COR-L47 (cell line): Measurements from ENCODE around the gene ZBTB2.
"Not testable (repeated sequence)": the region's sequence is repeated elsewhere in the genome, so short reads cannot be mapped to it uniquely, and the experiment has no call there.

Experiments
- DNase-seq: peaks from one replicate; lab custom pipeline; 2025; lab: John Stamatoyannopoulos, UW

Gene ZBTB2

DNA sequence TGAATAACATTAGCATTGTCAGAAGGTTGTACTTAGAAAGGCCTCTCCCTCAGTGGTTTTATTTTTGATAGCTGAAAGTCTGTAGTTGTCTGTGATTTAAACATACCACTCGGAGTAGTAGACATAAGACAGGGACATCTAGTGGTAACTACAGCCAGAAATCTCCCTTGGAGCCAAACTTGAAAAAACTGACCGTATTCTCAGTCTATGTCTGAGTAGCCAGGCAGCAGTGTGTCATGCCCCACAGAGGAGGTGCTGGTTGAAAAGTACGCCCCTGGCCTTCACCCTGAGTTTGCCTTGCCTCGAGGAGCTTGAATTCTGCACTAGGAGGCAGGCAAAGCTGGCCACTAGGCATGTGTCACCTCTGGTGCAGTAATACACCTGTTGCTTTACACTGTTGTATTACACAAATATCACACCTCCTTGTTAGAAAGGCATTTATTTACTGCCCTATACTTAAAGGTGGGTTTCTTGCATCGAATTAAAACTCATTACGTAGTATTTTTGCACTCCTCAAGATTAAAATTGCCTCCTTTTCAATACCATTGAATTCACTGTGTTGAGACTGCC lies 20.8 kb downstream of the ZBTB2 start:
- no peak for DNase-seq

DNA sequence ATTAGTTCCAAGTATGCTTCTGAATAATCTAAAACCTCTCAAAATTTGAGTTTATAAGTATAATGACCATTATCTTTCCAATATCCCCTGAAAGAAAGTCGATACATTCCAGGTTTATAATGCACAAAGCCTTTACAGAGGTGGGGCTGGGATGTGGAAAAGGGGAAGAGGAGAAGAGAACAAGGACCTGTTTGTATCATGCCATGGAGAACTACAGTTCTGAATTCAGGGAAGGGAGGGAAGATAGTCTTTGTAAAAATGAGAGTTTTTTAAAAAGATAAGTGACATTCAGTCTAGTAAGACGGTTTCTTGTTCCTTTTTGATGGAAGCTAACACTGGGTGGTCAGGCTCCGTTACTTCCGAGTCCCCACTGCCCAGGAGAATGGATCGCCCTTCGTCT lies 26.1 kb downstream of the ZBTB2 start:
- DNase-seq: no peak

DNA sequence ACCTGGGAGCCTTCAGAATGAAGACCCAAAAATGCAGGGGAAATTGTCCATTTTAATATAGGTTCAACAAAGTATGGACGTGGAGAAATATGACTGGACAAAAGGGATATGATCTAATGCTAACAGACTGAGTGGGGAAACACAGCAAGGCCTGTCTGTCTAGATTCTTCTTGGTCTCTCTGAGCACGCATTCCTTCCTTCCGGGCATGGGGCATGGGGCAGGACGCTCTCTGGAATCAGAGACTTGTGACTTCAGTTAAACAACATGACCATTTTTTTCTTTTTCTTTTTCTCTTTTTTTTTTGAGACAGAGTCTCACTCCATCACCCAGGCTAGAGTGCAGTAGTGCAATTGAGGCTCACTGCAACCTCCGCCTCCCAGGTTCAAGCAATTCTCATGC lies 31.9 kb downstream of the ZBTB2 start:
- DNase-seq: no peak

DNA sequence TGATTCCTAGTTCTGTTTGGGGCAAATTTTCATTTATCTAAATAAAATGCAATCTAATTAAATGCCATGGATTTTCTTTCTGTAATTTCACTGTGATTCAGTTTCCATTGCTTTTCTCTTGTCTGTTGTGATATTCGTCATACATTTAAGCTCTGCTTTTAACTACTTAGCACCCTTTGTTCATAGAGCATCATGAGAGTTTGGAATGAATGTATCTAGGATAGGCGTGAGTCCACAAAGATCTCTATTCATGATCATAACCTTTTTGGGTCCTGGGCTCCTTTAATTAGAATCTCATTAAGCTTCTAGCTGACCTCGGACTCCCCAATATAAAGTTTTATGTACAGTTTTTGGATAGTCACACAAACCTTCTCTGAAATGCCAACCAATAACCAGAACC lies 32.9 kb downstream of the ZBTB2 start:
- DNase-seq: no peak

DNA sequence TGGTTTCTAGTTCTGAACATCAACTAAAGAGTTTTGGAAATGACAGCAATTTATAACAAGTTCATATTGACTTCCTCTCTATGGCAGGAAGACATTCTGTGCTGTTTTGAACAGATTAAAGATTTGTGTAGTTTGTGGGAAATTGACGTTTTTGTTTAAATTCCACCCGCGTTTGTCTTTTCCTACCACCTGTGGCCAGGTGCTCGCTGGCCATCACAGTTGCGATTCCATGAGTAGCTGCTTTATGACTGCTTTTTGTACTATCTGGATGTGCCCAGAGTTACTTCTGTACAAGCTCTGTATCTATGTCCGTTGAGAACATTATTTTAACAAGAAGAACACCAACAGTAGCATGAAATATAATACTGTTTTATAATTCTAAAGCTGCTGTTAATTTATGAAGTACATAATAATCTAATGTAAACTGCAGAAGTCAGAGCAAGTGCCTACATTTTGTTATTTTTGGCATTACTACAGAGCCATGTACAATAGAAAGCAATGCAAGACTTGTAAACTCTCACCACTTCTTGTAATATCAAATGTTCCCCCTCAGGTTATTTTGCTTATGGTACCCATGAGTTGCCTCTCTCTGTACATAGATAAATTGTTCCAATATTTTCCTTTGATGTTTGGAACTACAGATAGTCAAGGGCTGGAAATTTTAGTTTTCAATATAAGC lies 33.5 kb downstream of the ZBTB2 start:
- no peak for DNase-seq

DNA sequence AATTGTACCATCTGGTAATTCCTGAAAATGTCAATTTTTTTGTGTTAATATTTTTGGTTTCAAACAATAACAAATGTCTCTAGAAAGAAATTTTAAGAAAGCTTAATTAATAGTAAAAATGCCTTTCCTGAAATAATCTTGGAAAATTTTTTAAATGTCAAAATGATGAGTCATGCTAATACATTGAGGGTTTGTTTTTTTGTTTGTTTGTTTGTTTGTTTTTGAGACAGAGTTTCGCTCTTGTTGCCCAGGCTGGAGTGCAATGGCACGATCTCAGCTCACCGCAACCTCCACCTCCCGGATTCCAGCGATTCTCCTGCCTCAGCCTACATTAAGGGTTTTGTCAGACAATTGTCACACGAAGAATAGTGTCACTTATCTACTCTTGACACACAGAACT lies 34.4 kb downstream of the ZBTB2 start:
- DNase-seq: not testable (repeated sequence)

DNA sequence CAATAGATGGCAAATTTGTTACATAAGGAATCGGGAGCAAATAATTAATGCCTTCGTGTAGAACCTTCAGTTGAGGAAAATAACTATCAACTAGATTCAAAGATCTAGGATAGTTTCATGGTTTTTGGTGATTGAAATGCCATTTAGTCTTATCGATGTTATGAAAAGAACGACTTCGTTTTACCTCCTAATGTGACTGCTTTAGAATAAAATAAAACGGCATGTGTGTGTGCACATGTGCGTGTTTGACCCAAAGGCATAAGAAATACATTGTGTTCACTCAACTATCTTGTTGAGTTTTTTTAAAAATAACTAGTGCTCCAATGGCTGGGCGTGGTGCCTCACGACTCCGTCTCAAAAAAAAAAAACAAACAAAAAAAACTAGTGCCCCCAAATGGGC lies 37.6 kb downstream of the ZBTB2 start:
- DNase-seq: no peak

DNA sequence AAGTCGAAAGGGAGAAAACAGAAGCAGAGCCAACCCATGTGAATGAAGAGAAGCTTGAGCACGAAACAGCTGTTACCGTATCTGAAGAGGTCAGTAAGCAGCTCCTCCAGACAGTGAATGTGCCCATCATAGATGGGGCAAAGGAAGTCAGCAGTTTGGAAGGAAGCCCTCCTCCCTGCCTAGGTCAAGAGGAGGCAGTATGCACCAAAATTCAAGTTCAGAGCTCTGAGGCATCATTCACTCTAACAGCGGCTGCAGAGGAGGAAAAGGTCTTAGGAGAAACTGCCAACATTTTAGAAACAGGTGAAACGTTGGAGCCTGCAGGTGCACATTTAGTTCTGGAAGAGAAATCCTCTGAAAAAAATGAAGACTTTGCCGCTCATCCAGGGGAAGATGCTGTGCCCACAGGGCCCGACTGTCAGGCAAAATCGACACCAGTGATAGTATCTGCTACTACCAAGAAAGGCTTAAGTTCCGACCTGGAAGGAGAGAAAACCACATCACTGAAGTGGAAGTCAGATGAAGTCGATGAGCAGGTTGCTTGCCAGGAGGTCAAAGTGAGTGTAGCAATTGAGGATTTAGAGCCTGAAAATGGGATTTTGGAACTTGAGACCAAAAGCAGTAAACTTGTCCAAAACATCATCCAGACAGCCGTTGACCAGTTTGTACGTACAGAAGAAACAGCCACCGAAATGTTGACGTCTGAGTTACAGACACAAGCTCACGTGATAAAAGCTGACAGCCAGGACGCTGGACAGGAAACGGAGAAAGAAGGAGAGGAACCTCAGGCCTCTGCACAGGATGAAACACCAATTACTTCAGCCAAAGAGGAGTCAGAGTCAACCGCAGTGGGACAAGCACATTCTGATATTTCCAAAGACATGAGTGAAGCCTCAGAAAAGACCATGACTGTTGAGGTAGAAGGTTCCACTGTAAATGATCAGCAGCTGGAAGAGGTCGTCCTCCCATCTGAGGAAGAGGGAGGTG lies 38.7 kb downstream of the ZBTB2 start:
- no peak for DNase-seq

DNA sequence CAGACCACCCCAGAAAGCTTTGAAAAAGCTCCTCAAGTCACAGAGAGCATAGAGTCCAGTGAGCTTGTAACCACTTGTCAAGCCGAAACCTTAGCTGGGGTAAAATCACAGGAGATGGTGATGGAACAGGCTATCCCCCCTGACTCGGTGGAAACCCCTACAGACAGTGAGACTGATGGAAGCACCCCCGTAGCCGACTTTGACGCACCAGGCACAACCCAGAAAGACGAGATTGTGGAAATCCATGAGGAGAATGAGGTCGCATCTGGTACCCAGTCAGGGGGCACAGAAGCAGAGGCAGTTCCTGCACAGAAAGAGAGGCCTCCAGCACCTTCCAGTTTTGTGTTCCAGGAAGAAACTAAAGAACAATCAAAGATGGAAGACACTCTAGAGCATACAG lies 39.6 kb downstream of the ZBTB2 start:
- DNase-seq: no peak

DNA sequence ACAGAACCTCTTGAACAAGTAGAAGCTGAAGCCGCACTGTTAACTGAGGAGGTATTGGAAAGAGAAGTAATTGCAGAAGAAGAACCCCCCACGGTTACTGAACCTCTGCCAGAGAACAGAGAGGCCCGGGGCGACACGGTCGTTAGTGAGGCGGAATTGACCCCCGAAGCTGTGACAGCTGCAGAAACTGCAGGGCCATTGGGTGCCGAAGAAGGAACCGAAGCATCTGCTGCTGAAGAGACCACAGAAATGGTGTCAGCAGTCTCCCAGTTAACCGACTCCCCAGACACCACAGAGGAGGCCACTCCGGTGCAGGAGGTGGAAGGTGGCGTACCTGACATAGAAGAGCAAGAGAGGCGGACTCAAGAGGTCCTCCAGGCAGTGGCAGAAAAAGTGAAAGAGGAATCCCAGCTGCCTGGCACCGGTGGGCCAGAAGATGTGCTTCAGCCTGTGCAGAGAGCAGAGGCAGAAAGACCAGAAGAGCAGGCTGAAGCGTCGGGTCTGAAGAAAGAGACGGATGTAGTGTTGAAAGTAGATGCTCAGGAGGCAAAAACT lies 40.1 kb downstream of the ZBTB2 start:
- DNase-seq: no peak

DNA sequence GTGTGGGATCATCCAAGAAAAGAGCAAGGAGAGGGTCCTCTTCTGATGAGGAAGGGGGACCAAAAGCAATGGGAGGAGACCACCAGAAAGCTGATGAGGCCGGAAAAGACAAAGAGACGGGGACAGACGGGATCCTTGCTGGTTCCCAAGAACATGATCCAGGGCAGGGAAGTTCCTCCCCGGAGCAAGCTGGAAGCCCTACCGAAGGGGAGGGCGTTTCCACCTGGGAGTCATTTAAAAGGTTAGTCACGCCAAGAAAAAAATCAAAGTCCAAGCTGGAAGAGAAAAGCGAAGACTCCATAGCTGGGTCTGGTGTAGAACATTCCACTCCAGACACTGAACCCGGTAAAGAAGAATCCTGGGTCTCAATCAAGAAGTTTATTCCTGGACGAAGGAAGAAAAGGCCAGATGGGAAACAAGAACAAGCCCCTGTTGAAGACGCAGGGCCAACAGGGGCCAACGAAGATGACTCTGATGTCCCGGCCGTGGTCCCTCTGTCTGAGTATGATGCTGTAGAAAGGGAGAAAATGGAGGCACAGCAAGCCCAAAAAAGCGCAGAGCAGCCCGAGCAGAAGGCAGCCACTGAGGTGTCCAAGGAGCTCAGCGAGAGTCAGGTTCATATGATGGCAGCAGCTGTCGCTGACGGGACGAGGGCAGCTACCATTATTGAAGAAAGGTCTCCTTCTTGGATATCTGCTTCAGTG lies 40.8 kb downstream of the ZBTB2 start:
- no peak for DNase-seq

DNA sequence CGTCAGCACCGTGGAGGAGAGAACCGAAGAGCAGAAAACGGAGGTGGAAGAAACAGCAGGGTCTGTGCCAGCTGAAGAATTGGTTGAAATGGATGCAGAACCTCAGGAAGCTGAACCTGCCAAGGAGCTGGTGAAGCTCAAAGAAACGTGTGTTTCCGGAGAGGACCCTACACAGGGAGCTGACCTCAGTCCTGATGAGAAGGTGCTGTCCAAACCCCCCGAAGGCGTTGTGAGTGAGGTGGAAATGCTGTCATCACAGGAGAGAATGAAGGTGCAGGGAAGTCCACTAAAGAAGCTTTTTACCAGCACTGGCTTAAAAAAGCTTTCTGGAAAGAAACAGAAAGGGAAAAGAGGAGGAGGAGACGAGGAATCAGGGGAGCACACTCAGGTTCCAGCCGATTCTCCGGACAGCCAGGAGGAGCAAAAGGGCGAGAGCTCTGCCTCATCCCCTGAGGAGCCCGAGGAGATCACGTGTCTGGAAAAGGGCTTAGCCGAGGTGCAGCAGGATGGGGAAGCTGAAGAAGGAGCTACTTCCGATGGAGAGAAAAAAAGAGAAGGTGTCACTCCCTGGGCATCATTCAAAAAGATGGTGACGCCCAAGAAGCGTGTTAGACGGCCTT lies 41.6 kb downstream of the ZBTB2 start:
- DNase-seq: no peak

DNA sequence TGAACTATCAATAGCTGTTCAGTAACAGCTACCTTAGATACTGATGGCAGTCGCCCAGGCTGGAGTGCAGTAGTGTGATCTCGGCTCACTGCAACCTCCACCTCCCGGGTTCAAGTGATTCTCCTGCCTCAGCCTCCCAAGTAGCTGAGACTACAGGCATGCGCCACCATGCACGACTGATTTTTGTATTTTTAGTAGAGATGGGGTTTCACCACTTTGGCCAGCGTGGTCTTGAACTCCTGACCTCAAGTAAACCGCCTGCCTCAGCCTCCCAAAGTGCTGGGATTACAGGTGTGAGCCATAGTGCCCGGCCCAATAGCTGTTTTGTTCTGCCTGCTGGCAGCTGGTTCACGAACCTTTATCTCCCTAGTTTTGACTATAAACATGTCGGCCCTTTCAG lies 48.6 kb downstream of the ZBTB2 start:
- not testable (repeated sequence) for DNase-seq

DNA sequence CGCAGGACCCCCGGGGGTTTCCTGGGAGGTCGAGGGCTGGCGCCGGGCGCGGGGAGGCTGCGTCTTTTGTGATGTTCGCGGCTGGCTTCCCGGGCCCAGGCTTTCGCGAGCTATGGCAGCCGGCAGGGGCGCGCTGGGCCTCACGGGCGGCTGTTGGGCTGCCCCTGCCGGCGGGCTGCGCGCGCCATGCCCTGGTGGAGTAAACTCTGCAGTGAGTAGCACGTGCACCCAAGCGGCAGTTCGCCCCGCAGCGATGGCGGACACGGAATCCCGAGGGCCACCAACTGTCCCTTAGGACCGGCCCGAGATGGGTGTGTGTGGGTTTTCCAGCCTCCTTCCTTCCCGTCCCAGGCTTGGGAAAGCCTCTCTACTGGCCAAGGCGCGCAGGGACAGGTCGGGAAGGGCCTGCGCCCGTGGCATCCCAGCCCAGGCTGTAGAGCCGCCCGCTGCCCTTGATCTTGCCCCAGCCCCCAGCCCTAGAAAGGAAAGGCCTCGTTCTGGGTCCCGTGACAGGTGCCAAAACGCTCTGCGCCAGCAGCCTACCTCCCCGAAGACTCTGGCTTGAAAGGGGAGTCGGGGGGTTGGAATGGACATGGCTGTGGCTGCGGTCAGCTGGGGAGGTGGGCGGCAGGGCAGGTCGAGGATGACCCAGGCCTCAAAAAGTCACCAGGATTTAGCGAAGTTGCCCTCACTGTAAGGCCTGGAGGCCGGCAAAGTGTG lies 49.7 kb downstream of the ZBTB2 start:
- no peak for DNase-seq

DNA sequence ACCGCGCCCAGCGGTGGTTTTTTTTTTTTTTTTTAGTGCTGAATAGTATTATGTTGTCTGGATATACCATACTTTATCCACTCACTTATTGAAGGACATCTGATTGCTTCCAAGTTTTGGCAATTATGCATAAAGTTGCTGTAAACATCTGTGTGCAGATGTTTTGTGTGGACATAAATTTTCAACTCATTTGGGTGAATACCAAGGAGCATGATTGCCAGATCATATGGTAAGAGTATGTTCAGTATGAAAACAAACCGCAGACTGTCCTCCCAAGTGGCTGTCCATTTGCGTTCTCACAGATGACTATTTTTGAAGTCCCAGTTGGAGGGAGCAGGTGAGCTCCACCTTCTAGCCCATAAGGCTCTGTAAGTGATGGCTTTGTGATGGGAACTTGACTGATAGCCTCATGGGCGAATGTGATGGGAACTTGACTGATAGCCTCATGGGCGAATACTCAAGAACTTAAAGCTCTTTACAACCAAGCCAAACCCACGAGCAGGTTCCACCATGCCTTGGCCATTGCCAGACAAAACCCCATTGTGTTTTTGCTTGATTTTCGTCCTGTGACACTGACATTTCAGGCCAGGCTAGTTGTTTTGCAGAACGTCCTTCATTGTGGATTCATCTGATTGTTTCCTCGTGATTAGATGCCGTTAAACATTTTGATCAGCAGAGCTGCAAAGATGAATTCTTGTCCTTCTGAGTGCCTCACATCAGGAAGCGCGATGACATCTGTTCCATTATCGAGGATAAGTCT lies 51.0 kb downstream of the ZBTB2 start:
- no peak for DNase-seq

DNA sequence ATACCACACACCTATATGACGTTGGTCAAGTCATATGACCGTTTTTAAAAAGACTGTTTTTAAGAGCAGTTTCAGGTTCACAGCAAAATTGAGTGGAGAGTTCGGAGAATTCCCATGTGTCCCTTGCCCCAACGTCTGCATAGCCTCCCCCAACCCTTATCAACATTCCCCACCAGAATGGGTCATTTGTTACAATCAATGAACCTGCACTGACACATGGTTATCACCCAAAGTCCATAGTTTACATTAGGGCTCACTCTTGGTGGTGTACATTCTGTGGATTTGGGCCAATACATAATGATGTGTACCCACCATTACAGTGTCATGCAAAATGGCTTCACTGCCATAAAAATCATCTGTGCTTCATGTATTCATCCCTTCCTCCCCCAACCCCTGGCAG lies 52.0 kb downstream of the ZBTB2 start:
- no peak for DNase-seq

DNA sequence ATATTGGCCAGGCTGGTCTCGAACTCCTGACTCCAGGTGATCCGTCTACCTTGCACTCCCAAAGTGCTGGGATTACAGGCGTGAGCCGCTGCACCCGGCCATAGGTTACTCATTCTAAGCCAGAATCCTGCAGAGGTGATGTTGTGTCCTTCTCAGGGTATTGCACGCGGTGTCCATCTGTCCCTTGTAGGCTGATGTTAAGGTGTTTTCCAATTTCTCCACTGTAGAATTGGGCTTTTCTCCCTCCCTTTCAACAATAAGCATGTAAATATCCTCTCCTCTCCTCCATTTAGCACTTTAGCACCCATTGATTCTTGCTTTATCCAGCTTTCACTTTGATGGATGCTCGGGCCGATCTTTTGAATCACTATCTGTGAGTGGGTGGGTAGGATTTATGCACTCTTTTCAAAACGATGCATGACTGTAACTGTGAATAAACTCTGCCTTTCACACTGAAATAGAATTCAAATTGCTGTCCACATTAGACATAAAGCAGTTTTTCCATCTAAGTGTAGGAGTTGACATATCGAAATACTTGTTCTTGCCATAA lies 52.6 kb downstream of the ZBTB2 start:
- no peak for DNase-seq

DNA sequence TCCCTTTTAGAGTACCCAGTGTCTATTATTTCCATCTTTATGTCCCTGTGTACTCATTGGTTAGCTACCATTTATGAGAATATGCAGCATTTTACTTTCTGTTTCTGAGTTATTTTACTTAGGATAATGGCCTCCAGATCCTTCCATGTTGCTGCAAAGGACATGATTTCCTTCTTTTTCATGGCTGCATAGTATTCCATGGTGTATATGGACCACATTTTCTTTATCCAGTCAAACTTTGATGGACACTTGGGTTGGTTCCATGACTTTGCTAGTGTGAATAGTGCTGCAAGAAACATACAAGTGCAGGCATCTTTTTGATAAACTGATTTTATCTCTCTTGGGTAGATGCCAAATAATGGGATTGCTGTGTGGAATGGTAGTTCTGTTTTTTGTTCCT lies 55.4 kb downstream of the ZBTB2 start:
- DNase-seq: no peak

DNA sequence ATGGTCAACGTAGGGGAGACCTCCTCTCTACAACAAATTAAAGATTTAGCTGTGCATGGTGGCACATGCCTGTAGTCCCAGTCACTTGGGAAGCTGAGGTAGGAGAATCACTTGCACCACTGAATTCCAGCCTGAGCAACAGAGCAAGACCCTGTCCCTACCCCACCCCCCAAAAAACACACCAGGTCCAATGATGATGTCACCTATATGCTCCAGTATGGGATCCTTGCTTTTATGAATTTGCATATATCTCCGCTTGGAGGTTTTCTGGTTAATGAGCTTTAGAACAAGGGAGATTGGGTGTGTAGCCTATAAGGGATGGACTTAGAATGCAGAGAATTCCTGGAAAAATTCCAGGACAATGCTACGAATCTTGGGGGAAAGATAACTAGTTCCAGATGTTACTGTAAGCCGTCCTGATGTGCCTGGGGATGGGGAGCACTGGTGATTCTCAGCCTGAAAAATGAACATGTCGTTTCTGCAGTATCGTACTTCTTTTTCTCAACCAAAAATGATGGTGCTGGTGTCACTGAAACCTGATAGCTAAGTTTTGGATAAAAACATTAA lies 61.1 kb downstream of the ZBTB2 start:
- DNase-seq: no peak

DNA sequence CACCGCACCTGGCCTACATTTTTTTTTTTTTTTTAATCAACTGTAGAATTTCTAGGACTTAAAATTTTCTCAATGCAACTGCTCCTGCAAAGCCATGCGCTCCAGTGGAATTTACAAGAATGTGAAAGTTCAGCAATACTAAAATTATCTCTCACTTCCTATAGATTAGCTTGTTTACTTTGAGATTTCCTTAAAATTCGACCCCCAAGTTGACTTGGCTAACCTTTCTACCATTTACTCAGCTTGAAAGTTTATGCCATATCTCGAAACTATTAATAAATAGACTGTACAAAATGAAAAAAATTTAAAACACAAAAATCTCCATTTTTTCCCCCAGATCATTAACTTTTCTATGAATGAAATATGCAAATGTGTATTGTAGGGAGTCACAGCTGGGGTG lies 64.3 kb downstream of the ZBTB2 start:
- no peak for DNase-seq
